Astrocyte (in vitro differentiated cells and primary cell): ENCODE results near the gene ZSWIM7. TPM values are rescaled to one million over a fixed set of nuclear protein-coding genes. Genes with fewer than 3 reads are reported as not detected.

Experiments
- DNase-seq: peaks from one replicate; pipeline ENCODE4 v3.0.0-alpha.2; 2010; ENCODE audit warnings: low read depth
- FAIRE-seq: peaks from 2 replicates; lab custom pipeline; 2011; peaks lifted over from hg19 to GRCh38; lab: Jason Lieb, UNC
- H2AFZ ChIP-seq: 2 replicates; pipeline ENCODE4 v1.6.0; 2012; ENCODE audit warnings: low read depth, low read length, inconsistent platforms
- H3K27ac ChIP-seq: 2 replicates; pipeline ENCODE4 v1.5.1; 2011; ENCODE audit warnings: low read depth, low read length, inconsistent platforms
- H3K27me3 ChIP-seq: 2 replicates; pipeline ENCODE4 v1.6.0; 2011; ENCODE audit warnings: low read length, inconsistent platforms; ENCODE audit not compliant: insufficient read depth
- H3K36me3 ChIP-seq: 2 replicates; pipeline ENCODE4 v1.5.1; 2011; ENCODE audit warnings: low read length, inconsistent platforms; ENCODE audit not compliant: insufficient read depth
- H3K4me1 ChIP-seq: 2 replicates; pipeline ENCODE4 v1.5.1; 2011; ENCODE audit warnings: low read length, inconsistent platforms; ENCODE audit not compliant: insufficient read depth
- H3K4me2 ChIP-seq: 2 replicates; pipeline ENCODE4 v1.6.0; 2012; ENCODE audit warnings: low read length, inconsistent platforms
- H3K4me3 ChIP-seq: 2 replicates; pipeline ENCODE4 v1.5.1; 2011; ENCODE audit warnings: low read depth, mild to moderate bottlenecking, low read length, inconsistent platforms; ENCODE audit not compliant: insufficient read depth
- H3K79me2 ChIP-seq: 2 replicates; pipeline ENCODE4 v1.6.0; 2012; ENCODE audit warnings: mild to moderate bottlenecking, low read length, inconsistent platforms; ENCODE audit not compliant: insufficient read depth
- H3K9ac ChIP-seq: 2 replicates; pipeline ENCODE4 v1.6.0; 2012; ENCODE audit warnings: mild to moderate bottlenecking, low read length, inconsistent platforms
- H3K9me3 ChIP-seq: 2 replicates; pipeline ENCODE4 v1.5.1; 2012; ENCODE audit warnings: low read depth, mild to moderate bottlenecking, low read length, inconsistent platforms; ENCODE audit not compliant: insufficient read depth
- H4K20me1 ChIP-seq: 2 replicates; pipeline ENCODE4 v1.6.0; 2012; ENCODE audit warnings: low read length, inconsistent platforms; ENCODE audit not compliant: insufficient read depth
- H3K27ac Mint-ChIP-seq: one replicate; pipeline ENCODE4 v1.8.0; 2021; ENCODE audit warnings: mild to moderate bottlenecking, mixed read lengths; ENCODE audit not compliant: unreplicated experiment
- H3K27me3 Mint-ChIP-seq: one replicate; pipeline ENCODE4 v1.8.0; 2021; ENCODE audit warnings: low read depth, mixed read lengths; ENCODE audit not compliant: unreplicated experiment
- H3K36me3 Mint-ChIP-seq: one replicate; pipeline ENCODE4 v1.8.0; 2021; ENCODE audit warnings: low read depth, mixed read lengths; ENCODE audit not compliant: unreplicated experiment
- H3K4me1 Mint-ChIP-seq: one replicate; pipeline ENCODE4 v1.8.0; 2021; ENCODE audit warnings: low read depth, mixed read lengths; ENCODE audit not compliant: unreplicated experiment
- H3K4me3 Mint-ChIP-seq: one replicate; pipeline ENCODE4 v1.8.0; 2021; ENCODE audit warnings: mild to moderate bottlenecking, moderate library complexity, mixed read lengths; ENCODE audit not compliant: unreplicated experiment
- H3K9me3 Mint-ChIP-seq: one replicate; pipeline ENCODE4 v1.8.0; 2021; ENCODE audit warnings: mild to moderate bottlenecking, mixed read lengths; ENCODE audit not compliant: unreplicated experiment
- EZH2 ChIP-seq: IDR thresholded peaks from 2 replicates; pipeline ENCODE4 v1.6.1; 2012; ENCODE audit warnings: mild to moderate bottlenecking, low read length, inconsistent platforms; ENCODE audit not compliant: insufficient read depth
- total RNA-seq: library from RNA; stranded (reverse); gene quantifications from 2 replicates; pipeline ENCODE4 v1.2.1, GENCODE V29; 2021
- TF ChIP-seq, protein P1 (sequence below): IDR thresholded peaks from 2 replicates; pipeline ENCODE4 v1.5.1; 2011; ENCODE audit warnings: low read depth, mild to moderate bottlenecking, inconsistent platforms, low read length, moderate library complexity; ENCODE audit not compliant: insufficient read depth

Gene ZSWIM7
- total RNA-seq, 1 donor from 2014 or later = 21.5 TPM

DNA sequence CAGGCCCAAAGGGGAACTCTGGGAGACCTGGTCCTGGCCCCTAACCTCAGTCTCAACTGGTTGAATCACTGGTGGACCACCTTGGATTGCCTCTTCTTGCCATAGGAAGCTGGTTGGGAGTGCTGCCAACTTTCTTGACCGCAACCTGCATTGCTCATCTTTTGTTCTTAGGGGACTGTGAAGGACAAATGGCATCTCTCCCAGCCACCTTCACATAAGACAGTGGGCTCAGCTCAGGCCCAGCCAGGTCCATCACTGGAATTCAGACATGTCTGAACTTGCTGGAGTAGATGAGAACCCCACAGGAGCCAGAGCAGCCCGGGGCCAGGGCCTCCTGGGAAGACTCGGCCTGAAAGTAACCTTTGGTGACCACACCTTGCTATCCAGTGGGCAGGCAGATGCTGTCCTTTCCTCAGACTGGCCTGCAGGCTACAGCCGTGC, 35.8 kb downstream of the ZSWIM7 start:
- Histone ChIP-seq H3K27ac (peak overlapping the region; percentile 64), H2AFZ (no peak overlapping the region)
- FAIRE-seq = no peak

DNA sequence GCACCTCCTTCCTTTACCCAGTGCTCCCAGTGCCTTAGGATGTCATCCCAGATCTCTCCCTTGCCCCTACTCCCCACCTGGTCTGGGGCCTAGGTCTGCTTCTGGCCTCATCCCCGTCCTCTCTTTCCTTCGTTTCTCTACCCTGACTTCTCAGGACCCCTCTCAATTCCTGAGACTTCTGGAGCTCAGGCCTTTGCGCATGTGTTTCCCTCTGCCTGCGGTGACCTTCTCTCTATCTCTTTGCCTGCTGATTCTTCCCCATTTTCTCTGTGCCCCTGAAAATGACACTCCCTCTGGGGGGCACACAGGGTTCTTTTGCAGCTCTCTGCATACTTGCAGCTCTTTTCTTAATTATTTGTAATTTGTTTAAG, 41.0 kb downstream of the ZSWIM7 start:
- H3K36me3 ChIP-seq = no peaks in the 10 kb centered on the region
- DNase-seq (no peak), FAIRE-seq (no peak)
- H3K27ac ChIP-seq = peak overlapping the region; percentile 93
- Mint-ChIP-seq H3K9me3 (no peaks in the 10 kb centered on the region), H3K27me3 (peaks cover under 1% of the 10 kb centered on the region), H3K4me3 (no peak overlapping the region), H3K4me1 (peaks cover 21% of the 10 kb centered on the region), H3K27ac (peak overlapping the region; percentile 48), H3K36me3 (no peaks in the 10 kb centered on the region)
- H3K4me3 ChIP-seq = peak overlapping the region; percentile 27
- no peaks in the 10 kb centered on the region for H3K9me3 ChIP-seq
- peak overlapping the region; percentile 77 for H3K9ac ChIP-seq
- no peaks in the 10 kb centered on the region for H3K27me3 ChIP-seq
- H3K4me1 ChIP-seq = peaks cover 45% of the 10 kb centered on the region
- peak overlapping the region; percentile 76 for H3K4me2 ChIP-seq
- H4K20me1 ChIP-seq = no peaks in the 10 kb centered on the region
- peaks cover 52% of the 10 kb centered on the region for H3K79me2 ChIP-seq
- TF ChIP-seq EZH2 = no peak
- TF ChIP-seq, protein P1, sequence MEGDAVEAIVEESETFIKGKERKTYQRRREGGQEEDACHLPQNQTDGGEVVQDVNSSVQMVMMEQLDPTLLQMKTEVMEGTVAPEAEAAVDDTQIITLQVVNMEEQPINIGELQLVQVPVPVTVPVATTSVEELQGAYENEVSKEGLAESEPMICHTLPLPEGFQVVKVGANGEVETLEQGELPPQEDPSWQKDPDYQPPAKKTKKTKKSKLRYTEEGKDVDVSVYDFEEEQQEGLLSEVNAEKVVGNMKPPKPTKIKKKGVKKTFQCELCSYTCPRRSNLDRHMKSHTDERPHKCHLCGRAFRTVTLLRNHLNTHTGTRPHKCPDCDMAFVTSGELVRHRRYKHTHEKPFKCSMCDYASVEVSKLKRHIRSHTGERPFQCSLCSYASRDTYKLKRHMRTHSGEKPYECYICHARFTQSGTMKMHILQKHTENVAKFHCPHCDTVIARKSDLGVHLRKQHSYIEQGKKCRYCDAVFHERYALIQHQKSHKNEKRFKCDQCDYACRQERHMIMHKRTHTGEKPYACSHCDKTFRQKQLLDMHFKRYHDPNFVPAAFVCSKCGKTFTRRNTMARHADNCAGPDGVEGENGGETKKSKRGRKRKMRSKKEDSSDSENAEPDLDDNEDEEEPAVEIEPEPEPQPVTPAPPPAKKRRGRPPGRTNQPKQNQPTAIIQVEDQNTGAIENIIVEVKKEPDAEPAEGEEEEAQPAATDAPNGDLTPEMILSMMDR = no peak
- H2AFZ ChIP-seq = no peak overlapping the region

More for the DNA sequence above, 35.8 kb downstream of the ZSWIM7 start:
- Histone ChIP-seq H3K36me3 (no peaks in the 10 kb centered on the region), H3K4me1 (peaks cover 58% of the 10 kb centered on the region), H3K79me2 (peaks cover 65% of the 10 kb centered on the region), H4K20me1 (peaks cover 6% of the 10 kb centered on the region), H3K4me2 (peak overlapping the region; percentile 20), H3K9me3 (no peaks in the 10 kb centered on the region), H3K4me3 (no peak overlapping the region), H3K27me3 (no peaks in the 10 kb centered on the region), H3K9ac (peak overlapping the region; percentile 42)
- H3K27ac Mint-ChIP-seq = peak overlapping the region; percentile 41
- no peaks in the 10 kb centered on the region for H3K36me3 Mint-ChIP-seq
- peaks cover 35% of the 10 kb centered on the region for H3K4me1 Mint-ChIP-seq
- no peak for TF ChIP-seq EZH2
- TF ChIP-seq, protein P1 = no peak
- no peak overlapping the region for H3K4me3 Mint-ChIP-seq
- peak; percentile 89 for DNase-seq
- H3K9me3 Mint-ChIP-seq = no peaks in the 10 kb centered on the region
- H3K27me3 Mint-ChIP-seq = no peaks in the 10 kb centered on the region

DNA sequence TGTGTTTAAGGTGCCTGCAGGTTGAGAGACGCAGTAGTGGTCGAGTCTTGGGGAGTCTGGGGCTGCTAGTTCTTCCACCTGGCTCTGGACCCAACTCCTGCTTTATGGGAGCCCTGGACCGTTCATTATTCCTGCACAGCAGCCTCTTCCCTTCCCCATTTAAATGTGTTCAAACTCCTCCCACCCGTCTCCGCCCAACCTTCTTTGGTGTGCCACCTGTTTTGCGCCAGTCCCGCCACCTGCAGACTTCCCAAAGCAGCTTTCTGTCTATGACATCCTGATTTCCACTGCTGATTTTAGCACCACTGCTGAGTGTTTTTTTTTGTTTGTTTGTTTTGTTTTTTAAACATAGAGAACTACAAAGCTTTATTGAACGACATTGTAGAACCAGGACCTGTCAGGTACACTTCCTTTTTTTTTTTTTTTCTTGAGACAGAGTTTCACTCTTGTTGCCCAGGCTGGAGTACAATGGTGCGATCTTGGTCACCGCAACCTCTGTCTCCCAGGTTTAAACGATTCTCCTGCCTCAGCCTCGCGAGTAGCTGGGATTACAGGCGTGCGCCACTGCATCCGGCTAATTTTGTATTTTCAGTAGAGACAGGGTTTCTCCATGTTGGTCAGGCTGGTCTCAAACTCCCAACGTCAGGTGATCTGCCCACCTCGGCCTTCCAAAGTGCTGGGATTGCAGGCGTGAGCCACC, 41.7 kb downstream of the ZSWIM7 start:
- no peak overlapping the region for H2AFZ ChIP-seq
- H3K9ac ChIP-seq = no peak overlapping the region
- DNase-seq = no peak
- H3K27me3 ChIP-seq = no peaks in the 10 kb centered on the region
- H3K36me3 Mint-ChIP-seq = no peaks in the 10 kb centered on the region
- H4K20me1 ChIP-seq = no peaks in the 10 kb centered on the region
- H3K4me3 Mint-ChIP-seq = no peak overlapping the region
- peaks cover 40% of the 10 kb centered on the region for H3K4me1 ChIP-seq
- no peaks in the 10 kb centered on the region for H3K9me3 ChIP-seq
- no peaks in the 10 kb centered on the region for H3K36me3 ChIP-seq
- H3K4me1 Mint-ChIP-seq = peaks cover 22% of the 10 kb centered on the region
- H3K27ac ChIP-seq = no peak overlapping the region
- H3K9me3 Mint-ChIP-seq = peaks cover under 1% of the 10 kb centered on the region
- H3K27me3 Mint-ChIP-seq = peaks cover 2% of the 10 kb centered on the region
- H3K4me2 ChIP-seq = no peak overlapping the region
- H3K79me2 ChIP-seq = peaks cover 53% of the 10 kb centered on the region
- no peak overlapping the region for H3K4me3 ChIP-seq
- FAIRE-seq = no peak
- H3K27ac Mint-ChIP-seq = peak overlapping the region; percentile 1
- TF ChIP-seq, protein P1 = no peak
- no peak for TF ChIP-seq EZH2
